Stimulated activated CD4-positive, alpha-beta T cell treated with anti-CD3 and anti-CD28 coated beads, Interleukin-4, amount 100 ng/mL, for 4 hours (primary cell): ENCODE data around the gene RGS10.
"Not testable (repeated sequence)": the region's sequence is repeated elsewhere in the genome, so short reads cannot be mapped to it uniquely, and the experiment has no call there.

Source experiments
- DNase-seq, 2 experiments: peaks; one replicate each; pipeline ENCODE4 v3.0.0-alpha.2; 2020

Gene RGS10

DNA sequence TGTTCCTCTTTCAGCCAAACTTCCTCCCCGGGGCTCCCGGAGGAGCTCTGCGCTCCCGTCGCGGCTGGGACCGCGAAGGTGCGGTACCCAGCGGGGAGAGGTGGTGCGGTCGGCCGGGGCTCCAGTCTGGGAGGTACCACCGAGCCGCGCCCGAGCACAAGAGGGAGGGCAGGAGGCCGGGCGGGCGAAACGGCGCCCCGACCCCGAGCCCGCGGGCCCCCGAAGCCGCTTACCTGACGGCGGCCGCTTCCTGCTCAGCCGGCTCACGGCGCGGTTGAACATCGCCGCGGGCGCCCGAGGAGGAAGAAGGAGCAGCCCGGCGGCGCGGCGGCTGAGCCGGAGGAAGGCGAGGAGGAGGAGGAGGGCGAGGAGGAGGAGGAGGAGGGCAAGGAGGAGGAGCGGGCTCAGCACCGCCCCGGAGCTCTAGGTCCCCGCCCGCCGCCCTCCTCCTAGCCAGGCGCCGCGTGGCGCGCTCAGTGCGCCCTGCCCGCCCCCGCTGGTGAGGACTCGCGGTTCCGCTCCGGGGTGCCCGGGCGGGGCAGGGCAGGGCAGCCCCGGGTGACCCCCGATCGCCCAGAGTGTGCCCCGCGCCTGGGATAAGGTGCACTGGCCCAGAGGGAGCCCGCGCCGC is at the start of gene RGS10:
RGS10 (minus strand) TSS at position 363 of the 631 bp plus-strand sequence; CDS start at position 282, 81 bp downstream.
- DNase-seq, result peak; percentile 91 to 92

GRCh38 chr10:119588071-119588470 is 45.6 kb upstream of the RGS10 start:
- DNase-seq, result no peak

- DNase-seq, result no peak
Measured at GRCh38 chr10:119578355-119578754, 35.8 kb upstream of the RGS10 start.

- DNase-seq, result no peak
Measured at GRCh38 chr10:119575991-119576390, 33.5 kb upstream of the RGS10 start.

- DNase-seq, result peak in 1 of 2 experiments; percentile 8
Measured at GRCh38 chr10:119575506-119575905, 33.0 kb upstream of the RGS10 start.

DNA sequence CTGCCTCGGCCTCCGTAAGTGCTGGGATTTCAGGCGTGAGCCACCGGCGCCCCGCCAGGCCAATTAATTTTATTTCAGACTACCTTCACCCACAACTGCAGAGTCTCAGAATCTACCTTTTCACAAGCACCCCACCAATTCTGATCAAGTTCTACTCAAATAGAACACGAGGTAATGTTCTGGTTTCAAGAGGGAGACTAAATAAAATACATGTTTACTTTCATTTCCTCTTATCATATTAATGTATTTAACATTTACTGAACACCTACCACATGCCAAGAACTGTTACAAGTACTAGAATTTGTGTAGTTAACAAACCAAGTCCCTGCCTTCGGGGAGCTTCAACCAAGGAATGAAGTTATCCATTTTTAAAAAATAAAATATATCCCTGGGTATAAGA is 25.5 kb upstream of the RGS10 start:
- no peak for DNase-seq

- no peak for DNase-seq
Measured at GRCh38 chr10:119562097-119562496, 19.6 kb upstream of the RGS10 start.

GRCh38 chr10:119559511-119559910 is 17.0 kb upstream of the RGS10 start:
- DNase-seq, result not testable (repeated sequence)

- not testable (repeated sequence) for DNase-seq
Measured at GRCh38 chr10:119556081-119556480, 13.6 kb upstream of the RGS10 start.

DNA sequence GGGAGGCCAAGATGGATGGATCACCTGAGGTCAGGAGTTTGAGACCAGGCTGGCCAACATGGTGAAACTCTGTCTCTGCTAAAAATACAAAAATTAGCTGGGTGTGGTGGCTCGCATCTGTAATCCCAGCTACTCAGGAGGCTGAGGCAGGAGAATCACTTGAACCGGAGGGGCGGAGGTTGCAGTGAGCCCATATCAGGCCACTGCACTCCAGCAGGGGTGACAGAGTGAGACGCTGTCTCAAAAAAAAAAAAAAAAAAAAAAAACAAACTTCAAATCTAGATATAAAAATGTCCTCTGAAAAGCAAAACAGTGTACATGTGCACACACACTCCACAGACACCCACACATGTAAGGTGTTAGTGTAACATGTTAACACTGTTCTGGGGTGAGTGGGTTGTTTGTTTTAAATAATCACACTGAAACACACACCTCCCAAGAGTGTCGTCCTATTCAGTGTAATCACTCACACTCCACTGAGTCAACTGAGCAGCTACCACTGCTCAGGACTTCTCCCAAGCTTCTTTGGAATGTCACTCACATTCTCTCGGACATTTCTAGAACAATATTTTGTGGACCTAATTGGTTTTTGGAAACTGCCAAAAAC is 12.8 kb upstream of the RGS10 start:
- no peak for DNase-seq

GRCh38 chr10:119550827-119551226 is 8.3 kb upstream of the RGS10 start:
- no peak for DNase-seq

DNA sequence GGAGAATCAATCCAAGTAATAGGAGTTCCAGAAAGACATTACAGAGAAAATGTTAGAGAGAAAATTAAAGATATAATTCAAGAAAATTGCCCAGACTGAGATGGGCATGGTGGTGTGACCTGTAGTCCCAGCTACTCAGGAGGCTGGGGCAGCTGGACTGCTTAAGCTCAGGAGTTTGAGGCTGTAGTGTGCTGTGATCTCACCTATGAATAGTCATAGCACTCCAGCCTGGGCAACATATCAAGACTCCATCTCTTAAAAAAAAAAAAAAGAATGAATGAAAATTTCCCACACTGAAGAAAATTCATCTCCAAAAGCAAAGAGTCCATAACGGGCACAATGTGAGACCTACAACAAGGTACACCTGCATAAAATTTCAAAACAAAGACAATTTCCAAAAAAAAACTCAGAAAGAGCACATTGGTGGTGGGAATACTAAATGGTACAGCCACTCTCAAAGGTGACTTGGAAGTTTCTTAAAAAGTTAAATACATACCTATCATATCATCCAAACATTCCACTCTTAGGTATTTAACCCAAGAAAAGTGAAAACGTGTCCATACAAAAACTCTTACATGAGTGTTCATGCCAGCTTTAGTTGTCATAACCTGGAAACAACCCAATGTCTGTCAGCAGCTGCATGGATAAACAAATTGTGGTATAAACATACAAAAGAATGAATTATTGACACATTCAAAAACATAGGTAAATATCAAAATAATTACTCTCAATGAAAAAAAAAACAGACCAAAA is 6.9 kb upstream of the RGS10 start:
- no peak for DNase-seq

GRCh38 chr10:119546009-119546408 is 3.5 kb upstream of the RGS10 start:
- no peak for DNase-seq

DNA sequence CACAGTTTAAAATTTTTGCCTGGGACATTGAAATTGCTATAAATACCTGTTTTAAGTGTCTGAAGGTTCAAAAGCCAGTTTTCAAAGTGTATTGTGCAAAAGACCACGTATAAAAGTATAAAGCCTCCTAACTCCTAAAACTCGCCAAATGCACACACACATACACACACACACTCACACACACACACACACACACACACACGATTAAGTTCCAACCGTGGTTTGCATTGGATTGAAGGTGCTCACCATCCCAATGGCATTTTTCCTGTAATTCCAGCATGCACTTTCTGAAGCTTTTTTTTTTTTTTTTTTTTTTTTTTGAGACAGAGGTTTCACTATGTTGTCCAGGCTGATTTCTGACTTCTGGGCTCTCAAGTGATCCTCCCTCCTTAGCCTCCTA is 2.8 kb upstream of the RGS10 start:
- no peak for DNase-seq

- no peak for DNase-seq
Measured at GRCh38 chr10:119543814-119544642, 1.5 kb upstream of the RGS10 start.

- peak; percentile 63 to 70 for DNase-seq
Measured at GRCh38 chr10:119542988-119543813, 682 bp upstream of the RGS10 start.

GRCh38 chr10:119541459-119542356 is 811 bp downstream of the RGS10 start:
- DNase-seq, result peak; percentile 78 to 79

GRCh38 chr10:119541046-119541445 is 1.5 kb downstream of the RGS10 start:
- DNase-seq, result peak in 1 of 2 experiments; percentile 19

DNA sequence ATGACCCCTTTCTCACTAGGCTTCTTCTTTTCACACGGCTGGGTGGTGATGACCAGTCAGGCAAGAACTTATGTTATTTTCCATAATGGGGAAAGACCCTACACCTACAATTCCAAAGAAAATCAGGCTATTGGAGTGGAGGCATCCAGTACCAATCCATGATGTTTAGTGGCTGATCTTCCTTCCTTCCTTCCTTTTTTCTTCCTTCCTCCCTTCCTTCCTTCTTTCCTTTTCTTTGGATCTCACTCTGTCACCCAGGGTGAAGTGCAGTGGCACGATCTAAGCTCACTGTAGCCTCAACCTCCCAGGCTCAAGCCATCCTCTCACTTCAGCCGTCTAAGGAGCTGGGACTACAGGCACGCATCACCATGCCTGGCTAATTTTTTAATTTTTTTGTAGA is 2.5 kb downstream of the RGS10 start:
- DNase-seq, result no peak

DNA sequence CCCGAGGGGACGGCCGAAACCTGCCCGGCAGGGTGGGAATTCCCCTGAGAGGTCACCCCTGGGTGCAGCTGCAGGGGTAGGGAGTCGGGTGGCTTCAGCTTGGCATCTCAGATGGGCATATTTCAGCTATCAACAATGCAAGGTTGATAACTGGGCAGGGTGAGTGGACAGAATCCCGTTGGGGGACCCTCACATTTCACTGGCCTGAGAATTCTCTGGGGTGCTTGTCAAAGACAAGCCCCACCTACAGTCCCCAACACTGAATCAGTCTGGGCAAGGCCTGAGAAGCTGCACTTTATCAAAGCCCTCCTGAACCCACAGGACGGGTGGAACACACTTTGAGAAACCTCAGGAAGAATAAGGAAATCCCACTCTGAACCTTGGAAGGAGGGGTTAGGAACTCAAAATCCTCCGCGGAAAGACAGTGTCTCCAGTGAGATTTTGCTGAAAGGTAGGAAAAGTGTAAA is 3.1 kb downstream of the RGS10 start:
- DNase-seq, result no peak
